Activated CD4-positive, CD25-positive, alpha-beta regulatory T cell treated with anti-CD3 and anti-CD28 coated beads, Interleukin-2, amount 50 U/mL, for 72 hours (primary cell): ENCODE measurements around the gene PHKG2.

ENCODE experiments used
- DNase-seq: peaks from one replicate; pipeline ENCODE4 v3.0.0; 2021

PHKG2 gene

DNA sequence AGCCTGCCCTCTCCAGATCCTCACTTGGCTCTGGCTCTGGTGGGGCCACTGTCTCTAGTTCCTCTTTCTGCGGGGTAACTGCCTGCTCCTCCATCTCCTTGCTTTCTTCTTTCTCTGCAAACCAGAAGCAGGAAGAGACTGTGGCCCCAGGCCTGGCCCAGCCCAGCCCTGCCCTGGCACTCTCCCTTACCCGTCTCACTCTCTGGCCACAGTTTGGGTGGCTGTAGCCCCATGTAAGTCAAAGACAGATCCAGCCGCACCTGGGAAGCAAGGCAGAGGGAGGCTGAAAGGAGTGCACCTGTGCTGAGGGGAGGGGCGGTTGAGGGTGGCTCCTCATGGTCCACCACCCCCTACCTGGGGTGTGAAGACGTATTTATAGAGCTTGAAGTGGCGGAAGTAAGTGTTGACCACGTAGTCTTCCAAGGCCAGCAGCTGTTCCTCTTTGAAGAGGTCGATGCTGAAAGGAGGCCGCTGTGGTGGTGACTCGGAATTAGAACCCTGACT lies 10.8 kb downstream of the PHKG2 start:
- DNase-seq, result no peak

DNA sequence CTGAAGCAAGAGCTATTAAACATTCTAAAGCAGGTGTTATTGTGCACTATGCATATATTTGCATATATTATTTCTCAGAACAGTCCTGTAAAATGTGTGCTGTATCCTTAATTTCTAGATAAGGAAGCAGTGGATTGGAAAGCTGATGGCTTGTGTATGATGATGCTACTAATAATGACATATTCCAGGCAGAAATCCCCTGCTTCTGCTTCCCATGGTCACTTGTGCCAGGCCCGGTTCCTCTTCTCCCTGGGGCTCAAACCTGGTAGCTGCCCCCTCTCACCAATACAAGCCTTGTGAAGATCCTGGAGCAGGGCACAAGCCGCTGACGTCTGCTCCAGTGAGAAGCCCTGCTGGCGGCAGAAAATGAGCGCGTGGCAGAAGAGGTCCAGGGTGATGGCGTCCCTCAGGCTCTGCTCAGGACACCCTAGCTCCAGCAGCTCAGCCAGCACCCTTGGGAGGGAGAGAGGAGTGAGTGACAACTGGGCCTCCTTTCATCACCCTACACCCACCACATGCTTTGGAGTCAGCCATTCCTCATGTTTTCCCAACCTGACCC lies 11.9 kb downstream of the PHKG2 start:
- DNase-seq, result no peak

DNA sequence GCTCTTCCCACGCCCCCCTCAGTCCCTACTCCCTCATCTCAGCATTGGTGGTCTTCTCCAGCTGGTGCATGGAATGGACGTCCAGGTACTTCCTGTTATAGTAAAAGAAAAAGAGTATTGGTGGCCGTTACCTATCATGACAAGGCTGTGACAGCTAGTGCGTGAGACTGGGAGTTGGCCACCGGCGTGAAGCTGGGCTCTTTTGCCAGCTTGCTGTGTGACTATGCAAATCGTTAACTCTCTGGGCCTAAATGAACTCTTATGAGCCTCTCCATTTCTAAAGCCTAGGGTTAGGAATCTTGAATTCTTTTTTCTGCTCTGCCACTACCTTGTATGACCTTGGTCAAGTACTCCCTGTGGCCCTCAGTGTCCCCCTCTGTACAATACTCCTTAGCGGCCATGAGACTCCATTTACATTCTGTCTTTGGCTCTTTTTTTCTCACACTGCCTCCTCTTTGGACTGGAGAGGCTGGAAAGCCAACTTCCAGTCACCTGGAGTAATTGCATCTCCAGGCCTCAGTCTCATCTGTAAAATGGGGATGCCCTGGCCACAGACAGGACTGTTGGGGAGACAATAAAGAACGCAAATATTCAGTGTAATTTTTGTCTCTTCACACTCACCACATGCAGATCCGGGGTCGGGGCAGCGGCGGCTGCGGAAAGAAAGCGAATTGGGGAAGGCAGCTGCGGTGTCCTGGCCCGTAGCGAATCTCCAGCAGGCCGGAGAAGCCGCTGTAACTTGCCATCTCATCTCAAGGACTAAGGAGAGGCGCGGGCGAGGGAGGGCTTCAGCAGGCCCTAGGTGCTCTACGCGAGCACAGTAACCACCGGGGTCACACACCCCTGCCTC lies 12.6 kb downstream of the PHKG2 start:
- no peak for DNase-seq

DNA sequence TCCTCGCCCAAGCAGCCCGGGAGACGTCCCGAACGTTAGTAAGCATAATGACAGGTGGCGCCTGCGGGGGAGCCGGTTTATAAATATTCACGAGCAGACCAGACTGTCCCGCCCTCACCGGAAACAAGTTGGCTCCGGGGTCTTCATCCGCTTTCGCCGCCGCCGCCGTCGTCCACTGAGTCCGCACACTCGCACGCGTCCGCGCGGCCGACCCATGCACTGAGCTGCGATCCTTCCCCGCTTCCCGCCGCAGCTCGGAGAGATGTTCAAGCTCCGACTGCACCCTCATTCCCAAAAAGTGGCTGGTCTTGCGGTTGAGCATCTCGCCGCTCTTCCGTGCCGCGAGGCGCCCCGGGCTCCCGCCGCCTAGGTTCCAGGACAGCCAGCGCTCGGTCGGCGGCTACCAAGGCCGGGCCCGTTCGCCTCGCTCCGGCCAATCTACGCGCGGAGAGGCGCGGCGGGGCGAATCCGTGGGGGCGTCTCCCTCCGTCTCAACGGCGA lies 13.3 kb downstream of the PHKG2 start:
- DNase-seq, result peak; percentile 40

DNA sequence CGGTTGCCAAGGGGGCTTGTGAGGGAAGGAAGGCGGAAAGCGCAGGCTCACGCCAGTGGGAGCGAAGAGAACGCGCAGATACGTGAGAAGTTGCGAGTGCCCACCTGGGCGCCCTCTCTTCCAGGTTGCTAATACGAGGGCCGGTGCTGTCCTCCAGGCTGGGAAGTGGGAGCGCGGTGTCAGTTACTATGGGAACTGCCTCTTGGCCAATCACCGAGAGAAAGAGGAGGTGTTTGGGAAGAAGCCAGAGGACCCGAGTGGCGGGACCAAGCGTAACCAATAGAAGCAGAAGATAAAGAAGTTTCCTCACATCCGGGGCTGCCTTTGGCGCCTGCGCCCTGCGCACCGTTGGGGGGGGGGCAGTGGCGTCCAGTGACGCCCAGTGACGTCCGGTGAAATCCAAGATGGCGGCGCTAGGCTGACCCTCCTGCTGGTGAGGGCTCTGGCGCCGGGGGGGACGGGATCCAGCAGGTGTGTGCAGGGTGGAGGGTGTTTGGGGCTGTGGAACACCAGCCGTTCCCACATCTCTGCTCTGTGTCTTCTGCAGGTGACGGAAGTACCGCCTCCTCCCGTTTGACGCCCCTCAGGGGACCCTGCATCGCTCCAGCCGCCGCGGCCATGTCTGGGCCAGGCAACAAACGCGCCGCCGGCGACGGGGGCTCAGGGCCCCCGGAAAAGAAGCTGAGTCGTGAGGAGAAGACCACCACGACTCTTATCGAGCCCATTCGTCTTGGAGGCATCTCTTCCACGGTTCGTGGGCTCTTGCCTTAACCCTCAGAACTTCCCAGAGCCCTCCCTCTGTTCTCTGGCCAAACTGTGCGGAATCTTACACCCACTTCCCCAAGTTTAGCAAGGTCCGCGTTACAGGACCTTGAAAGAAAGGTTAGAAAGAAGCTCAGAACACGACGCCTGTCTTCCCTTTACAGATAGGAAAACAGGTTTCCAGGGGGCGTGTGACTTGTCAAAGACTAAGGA lies 14.0 kb downstream of the PHKG2 start, which contains the start of the genes CFAP119 and RNF40:
Gene CFAP119, minus strand, starts transcription at position 135 of the 975 bp plus-strand sequence. CDS start 314 bp downstream, outside the sequence.
Gene RNF40, plus strand, starts transcription at position 395 of the 975 bp plus-strand sequence. Its CDS starts 224 bp downstream, at position 619.
- peak; percentile 90 for DNase-seq

DNA sequence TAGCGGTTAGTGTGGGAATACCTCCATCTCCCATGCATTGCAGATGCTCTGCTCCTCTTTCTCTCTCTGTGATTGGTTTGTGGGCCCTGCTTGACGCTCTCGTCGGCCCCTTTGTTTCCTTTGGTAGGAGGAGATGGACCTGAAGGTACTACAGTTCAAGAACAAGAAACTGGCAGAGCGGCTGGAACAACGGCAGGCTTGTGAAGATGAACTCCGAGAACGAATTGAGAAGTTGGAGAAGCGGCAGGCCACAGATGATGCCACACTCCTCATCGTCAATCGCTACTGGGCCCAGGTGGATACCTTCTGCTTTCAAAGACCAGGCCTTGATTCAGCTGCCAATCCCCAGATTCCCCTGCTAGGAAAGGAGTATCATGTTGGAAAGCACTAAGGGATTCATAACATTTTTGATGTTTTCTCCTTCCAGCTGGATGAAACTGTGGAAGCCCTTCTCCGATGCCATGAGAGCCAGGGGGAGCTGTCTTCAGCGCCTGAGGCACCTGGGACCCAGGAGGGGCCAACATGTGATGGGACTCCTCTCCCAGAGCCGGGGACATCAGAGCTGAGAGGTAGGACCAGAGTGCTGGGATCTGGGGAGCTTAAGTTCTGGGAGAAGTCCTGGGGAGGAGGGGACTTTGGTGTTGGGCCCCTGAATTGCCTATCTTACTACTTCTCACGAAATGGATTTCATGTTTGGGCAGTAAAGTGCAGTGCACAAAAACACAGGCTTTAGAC lies 14.9 kb downstream of the PHKG2 start:
- DNase-seq, result no peak

DNA sequence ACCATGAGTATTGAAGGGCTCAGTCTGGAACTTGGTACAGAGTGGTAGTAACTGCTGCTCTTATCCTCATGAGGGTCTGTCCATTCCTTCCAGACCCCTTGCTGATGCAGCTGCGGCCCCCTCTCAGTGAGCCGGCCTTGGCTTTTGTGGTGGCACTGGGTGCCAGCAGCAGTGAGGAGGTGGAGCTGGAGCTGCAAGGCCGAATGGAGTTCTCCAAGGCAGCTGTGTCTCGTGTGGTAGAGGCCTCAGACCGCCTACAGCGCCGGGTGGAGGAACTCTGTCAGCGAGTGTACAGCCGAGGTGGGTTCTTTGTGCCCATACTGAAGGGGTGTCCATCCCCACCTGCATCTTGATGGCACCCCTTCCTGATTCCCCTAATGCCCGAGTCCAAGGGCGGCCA lies 15.9 kb downstream of the PHKG2 start:
- DNase-seq, result no peak

DNA sequence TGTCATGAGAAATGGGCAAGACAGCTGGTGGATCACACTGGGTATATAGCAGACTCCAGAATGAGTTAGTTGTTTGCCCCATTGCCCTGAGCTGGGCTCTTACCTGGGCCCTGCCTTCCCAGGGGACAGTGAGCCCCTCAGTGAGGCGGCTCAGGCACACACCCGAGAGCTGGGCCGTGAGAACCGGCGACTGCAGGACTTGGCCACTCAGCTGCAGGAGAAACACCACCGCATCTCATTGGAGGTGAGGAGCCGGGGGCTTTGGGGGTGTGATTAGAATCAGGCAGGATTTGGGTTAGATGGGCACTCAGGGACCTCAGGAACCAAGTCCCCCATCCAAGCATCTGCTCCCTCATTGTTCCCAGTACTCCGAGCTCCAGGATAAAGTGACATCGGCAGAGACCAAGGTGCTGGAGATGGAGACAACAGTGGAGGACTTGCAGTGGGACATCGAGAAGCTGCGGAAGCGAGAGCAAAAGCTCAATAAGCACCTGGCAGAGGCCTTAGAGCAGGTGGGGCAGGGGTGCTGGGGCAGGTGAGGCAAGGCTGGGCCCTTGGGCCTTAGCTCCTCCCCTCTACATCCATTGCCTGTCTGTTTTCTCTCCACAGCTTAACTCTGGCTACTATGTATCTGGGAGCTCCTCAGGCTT lies 16.7 kb downstream of the PHKG2 start:
- no peak for DNase-seq

DNA sequence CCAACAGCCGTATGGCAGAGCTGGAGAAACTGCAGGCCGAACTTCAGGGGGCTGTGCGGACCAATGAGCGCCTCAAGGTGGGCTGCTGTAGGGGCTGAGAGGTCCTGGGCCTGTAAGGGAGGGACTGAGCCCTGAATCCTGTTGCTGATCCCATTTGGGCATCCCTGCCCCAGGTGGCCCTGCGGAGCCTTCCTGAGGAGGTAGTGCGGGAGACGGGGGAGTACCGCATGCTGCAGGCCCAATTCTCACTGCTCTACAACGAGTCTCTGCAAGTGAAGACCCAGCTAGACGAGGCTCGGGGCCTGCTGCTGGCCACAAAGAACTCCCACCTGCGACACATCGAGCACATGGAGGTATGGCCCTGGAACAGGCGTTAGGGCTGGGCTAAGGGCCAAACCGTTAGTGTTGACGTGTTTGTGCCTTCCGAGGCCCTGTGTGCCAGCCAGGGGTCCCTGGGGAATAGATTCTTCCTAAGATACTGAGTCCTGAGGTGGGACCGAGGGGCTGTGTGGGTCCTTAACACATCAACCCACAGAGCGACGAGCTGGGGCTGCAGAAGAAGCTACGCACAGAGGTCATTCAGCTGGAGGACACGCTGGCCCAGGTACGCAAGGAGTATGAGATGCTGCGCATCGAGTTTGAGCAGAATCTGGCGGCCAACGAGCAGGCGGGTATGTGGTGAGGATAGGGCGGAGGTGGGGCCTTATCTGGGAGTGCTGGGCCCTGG lies 18.1 kb downstream of the PHKG2 start:
- no peak for DNase-seq

DNA sequence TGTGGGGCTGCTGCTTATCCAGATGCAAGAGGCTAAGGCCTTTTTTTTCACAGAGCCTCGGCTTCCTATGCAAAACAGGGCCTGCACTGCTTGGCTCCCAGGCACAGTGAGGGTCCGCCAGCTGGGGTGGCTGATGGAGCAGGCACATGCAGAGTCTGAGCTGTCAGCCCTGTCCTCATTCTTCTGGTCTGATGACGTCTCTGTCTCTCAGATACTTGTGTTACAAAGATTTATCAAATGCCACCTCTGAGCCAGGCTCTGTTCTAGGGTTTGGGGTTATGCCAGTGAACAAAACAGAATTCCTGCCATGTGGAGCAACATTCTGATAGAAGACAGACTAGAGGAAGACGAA lies 18.7 kb downstream of the PHKG2 start:
- DNase-seq, result no peak

DNA sequence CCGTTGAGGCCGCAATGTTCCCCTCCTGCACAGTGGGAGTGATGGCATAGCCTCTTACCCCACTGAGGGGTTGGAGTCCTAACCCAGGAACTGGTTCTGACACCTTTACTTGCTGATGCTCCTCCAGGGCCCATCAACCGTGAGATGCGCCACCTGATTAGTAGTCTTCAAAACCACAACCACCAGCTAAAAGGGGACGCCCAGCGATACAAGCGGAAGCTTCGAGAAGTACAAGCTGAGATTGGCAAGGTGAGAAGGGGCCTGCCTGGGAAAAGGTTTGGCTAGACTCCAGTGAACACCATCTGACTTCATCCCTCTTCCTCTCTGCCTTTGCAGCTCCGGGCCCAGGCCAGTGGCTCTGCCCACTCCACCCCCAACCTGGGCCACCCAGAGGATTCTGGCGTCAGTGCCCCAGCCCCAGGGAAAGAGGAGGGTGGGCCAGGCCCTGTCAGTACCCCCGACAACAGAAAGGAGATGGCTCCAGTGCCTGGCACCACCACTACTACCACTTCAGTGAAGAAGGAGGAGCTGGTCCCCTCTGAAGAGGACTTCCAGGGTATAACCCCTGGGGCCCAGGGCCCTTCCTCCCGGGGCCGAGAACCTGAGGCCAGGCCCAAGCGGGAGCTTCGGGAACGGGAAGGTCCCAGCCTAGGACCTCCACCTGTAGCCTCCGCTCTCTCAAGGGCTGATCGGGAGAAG lies 19.7 kb downstream of the PHKG2 start:
- no peak for DNase-seq

DNA sequence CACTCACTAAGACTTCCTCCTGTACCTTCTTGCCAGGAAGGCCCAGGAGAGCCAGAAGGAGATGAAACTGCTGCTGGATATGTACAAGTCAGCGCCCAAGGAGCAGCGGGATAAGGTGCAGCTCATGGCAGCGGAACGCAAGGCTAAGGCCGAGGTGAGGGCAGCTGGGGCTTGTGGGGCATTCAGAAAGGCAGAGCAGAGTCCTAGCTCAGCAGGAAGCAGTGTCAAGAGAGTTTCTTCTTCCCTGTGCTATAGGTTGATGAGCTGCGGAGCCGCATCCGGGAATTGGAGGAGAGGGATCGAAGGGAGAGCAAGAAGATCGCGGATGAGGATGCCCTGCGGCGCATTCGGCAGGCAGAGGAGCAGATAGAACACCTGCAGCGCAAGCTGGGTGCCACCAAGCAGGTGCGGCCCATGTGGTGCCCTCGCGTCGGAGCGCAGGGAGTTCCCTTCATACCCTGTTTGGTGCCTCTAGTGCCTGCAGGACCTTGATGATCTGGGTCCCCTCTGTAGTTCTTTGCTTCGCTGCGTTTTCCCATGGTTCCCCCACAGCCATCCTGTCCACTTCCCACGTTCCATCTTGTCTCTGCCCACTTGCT lies 20.5 kb downstream of the PHKG2 start:
- no peak for DNase-seq

DNA sequence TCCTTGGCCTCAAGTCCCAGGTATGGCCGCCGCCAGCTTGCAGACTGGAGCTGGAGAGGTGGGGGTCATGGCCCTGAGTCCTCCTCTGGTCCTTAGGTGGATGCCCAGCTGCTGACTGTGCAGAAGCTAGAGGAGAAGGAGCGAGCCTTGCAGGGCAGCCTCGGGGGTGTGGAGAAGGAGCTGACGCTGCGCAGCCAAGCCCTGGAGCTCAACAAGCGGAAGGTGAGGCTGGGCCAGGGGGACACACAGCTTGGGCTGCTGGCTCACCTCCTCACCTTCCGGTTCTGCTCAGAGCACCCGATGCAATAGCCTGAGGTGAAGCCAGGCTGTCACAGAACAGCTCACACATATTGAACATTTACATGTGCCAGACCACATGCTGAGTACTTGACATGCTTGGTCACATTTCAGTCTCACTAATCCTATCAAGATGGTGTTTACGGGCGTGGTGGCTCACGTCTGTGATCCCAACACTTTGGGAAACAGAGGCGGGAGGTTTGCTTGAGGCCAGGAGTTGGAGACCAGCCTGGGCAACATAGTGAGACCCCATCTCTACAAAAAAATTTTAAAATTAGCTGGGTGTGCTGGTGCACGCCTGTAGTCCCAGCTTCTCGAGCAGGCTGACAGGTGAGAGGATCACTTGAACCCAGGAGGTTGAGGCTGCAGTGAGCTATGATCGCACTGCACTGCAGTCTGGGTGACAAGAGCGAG lies 21.3 kb downstream of the PHKG2 start:
- no peak for DNase-seq

DNA sequence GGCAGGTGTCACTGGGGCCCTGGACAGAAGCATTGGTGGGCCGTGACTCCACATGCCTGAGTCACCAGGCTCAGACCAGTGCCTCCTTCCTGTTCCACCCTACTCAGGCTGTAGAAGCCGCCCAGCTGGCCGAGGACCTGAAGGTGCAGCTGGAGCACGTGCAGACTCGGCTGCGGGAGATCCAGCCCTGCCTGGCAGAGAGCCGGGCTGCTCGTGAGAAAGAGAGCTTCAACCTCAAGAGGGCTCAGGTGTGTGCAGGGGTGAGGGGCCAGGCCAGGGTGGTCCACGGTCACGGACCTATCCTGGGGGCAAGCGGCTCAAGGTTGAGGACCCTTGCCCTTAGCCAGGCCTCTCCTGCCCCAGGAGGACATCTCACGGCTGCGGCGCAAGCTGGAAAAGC lies 23.5 kb downstream of the PHKG2 start:
- DNase-seq, result no peak

DNA sequence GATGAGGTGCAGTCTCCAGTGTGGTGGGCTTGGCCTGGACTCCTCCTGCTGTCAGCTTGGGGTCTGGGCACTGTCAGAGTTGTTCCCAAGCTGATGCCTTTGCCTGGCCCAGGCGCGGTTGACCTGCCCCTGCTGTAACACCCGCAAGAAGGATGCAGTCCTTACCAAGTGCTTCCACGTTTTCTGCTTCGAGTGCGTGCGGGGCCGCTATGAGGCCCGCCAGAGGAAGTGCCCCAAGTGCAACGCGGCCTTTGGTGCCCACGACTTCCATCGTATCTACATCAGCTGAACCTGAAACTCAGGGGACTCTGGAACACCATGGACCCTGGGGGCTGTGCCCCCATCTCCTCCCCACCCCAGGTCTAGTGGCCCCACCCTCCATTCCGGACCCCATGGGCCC lies 25.6 kb downstream of the PHKG2 start:
- DNase-seq, result no peak

DNA sequence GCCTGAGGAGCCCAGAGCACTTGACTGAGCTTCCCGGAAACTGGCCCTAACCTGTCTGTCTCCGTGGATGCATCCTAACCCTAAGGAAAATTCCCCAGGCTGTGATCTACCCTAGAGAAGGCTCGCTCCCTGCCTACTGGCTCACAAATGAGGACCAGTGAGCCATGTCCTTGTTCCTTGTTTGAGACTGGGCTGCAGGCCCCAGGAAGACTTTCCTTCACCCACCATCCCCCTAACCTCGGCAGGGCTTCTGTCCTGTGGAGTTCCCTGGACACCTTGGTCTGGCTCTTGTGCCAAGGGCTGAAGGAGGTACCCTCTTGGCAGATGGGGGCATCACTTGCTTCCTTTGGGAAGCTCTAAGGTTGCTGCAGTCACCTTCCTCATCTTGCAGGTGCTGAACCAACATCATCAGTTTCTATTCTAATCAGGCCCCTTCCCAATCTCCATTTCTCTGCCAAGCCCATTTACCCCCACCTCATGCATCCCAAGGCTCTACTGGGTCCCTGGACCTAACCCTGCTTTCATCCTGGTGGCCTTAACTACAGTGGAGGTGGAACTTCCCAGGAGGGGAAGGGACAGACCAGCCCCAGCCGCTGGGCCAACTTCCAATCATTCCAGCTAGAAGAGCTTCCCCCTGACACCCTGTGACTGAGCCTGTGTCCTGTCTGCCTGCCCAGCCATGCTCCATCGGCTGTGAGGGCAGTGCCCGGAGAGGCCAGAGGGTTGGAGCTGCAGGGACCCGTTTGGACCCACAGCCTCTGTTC lies 26.3 kb downstream of the PHKG2 start:
- no peak for DNase-seq

DNA sequence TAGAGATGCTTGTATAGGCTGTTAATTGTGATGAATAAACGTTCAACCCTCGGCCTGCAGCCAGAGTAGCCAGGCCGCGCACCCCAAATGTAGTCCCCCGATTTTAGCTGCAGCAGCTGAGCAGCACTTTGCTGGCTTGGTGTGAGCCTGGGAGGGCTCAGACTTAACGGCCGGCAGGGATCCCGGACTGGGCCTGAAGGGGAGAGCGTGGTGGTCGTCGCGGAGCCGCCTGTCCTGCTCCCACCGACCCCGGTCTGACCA lies 26.8 kb downstream of the PHKG2 start:
- no peak for DNase-seq

DNA sequence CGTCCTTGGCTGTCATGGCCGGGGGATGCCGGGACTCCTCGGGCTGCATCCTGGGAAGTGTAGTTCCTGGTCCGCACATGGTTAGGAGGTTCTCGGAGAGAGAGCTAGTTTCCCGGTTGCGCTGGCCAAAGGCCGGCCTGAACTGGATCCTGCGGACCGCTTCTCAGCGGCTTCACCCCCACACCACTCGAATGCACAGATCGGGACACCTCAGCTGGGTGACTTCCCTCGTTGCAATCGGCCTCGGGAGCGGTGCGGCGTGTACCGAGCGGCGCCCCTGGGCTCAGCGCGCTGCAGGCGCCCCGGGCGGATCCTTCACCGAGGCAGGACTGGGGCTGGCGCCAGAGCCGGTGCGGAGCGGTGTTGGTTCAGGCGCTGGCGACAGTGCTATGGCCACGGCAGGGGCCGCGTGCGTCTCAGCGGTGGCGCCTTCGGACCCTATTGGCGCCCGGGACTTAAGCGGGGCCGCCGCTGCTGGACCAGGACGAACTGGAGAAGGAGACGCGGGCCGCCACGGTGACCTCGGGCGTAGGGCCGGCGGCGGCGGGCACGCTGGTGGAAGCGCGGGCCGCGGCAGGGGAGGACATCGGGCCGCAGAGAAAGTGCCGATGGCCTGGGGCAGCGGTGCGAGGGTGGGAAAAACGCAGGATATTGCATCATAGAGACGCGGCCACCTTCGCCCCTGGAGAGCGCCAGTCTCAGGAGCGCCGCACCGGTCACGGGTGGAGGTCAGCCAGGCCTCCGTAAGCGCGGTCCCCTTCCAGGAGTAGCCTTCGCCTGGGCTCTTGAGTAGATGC lies 27.4 kb downstream of the PHKG2 start:
- DNase-seq, result peak; percentile 56
